Measurements from ENCODE around the gene SCN10A.

GRCh38 chr3:38834110-38834509 is 18.1 kb upstream of the SCN10A start:
- TF ChIP-seq PHF8 (IDR thresholded peaks at IDR 0.05; ENCODE audit: borderline replicate concordance, low read depth) (no peak), KDM1A (IDR thresholded peaks at IDR 0.05; ENCODE audit: low read depth) (no peak), MAFK (IDR thresholded peaks at IDR 0.05; ENCODE audit: partially characterized antibody) (no peak), JUNB (IDR thresholded peaks at IDR 0.05) (no peak), CTCF (IDR thresholded peaks at IDR 0.05) (no peak), MAZ (IDR thresholded peaks at IDR 0.05; ENCODE audit: borderline replicate concordance, low read depth, low read length) (no peak), RCOR1 (IDR thresholded peaks at IDR 0.05; ENCODE audit: low read depth, low read length) (no peak)

Measured in A549 (cell line).